NCI-H748 treated with DMSO at 0.1 percent for 48 hours (cell line): ENCODE data around the gene ATF7IP2.
"Not testable (repeated sequence)": the region's sequence is repeated elsewhere in the genome, so short reads cannot be mapped to it uniquely, and the experiment has no call there.

Source experiments
- DNase-seq: peaks from one replicate; lab custom pipeline; 2025; lab: John Stamatoyannopoulos, UW

The ATF7IP2 gene, protein sequence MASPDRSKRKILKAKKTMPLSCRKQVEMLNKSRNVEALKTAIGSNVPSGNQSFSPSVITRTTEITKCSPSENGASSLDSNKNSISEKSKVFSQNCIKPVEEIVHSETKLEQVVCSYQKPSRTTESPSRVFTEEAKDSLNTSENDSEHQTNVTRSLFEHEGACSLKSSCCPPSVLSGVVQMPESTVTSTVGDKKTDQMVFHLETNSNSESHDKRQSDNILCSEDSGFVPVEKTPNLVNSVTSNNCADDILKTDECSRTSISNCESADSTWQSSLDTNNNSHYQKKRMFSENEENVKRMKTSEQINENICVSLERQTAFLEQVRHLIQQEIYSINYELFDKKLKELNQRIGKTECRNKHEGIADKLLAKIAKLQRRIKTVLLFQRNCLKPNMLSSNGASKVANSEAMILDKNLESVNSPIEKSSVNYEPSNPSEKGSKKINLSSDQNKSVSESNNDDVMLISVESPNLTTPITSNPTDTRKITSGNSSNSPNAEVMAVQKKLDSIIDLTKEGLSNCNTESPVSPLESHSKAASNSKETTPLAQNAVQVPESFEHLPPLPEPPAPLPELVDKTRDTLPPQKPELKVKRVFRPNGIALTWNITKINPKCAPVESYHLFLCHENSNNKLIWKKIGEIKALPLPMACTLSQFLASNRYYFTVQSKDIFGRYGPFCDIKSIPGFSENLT

DNA sequence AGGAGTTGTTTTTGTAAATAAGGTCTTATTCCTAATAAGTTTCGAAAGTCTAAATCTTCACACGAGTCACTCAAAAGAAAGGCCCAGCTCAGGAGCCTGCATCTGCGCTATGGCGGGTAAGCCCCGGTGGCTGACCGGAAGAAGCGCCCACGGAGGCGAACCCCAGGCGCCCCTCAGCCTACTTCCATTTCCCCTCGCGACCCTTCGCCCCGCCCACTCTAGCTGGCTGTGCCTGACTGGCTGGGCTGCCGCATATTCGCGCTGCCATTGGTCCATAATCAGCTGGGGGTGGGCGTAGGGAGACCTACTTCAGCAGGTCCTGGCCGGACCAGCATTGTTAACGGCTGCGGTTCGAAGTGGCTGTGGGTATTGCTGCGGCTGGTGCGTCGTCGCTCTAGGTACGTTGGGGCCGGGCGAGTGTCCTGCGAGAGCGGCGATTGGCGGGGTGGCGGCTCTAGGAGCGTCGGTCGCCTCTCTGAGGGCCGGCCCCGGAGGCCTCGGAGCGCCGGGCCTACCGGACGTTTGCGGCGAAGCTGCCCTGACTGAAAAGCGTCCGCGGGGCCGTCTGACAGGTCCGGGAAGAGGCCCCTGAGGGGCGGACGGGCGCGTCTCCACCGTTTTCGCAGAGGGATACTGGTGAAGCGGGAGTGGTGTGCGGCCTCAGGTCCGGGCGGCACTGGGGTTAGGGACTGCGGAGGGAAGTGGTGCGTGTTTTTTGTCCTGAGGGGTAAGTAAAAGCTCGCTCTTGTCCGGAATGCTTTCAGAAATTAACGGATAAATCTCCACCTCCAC is at the start of gene ATF7IP2:
Gene ATF7IP2 (plus strand): TSS at position 337 of the 792 bp plus-strand sequence. CDS start 44,560 bp downstream, outside the sequence.
- DNase-seq = no peak

DNA sequence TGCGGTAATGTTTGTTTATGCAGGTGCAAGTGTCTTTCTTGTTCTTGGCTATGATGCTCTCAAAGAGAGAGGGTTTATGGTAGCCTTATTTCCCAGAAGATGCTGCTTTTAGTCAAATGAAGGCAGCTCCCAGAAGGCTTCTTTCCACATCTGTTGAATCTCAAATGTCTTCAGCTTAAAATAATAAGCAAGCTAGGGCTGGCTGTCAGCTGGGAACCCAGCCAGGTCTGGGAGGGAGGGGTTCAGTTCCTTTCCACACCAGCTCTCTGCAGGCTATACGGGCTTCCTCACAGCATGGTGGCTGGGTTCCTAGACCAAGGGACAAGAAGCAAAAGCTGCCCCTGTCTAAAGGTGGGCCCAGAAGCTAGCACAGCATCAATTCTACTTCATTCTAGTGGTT is 47.4 kb upstream of the ATF7IP2 start:
- DNase-seq = no peak

DNA sequence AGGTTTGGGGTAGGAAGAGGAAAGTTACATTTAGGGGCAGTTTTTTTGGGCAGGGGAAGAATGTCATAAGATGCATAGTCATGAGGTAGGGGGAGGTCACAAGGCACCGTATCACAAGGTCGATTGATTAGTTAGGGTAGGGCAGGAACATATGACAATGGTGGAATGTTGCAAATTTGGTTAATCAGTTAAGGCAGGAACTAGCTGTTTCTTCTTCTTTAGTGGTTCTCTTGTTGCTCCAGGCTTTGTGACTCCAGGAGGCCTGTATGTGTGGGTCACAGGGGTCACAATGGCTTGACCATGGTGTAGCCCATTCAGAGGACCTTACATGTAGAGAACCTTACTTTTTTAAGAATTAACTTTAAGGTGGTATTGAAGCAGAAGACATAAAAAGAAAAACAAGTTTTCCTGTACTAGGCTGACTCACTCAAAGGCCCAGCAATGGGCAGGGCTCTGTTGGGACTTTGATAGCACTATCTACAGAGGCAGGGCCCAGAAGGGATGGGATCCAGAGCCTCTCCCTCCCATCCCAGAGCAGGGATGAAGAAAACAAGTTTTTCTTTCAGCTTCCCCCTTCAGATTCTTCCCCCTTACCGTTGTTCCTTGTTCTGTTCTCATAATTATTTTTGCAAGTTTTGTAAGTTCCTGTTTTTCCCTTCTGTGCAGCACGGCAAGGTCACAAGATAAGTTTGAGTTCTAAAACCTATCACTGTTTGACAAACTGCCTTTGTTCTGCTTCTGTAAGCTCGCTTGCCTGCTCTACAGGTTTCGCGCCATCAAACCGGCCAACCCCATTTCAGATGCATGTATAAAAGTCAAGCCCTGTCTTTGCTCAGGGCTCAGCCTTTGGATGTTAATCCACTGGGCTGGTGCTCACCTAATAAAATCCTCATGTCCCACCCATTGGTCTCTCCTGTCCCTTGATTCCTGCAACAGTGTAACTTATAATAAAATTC is 45.8 kb upstream of the ATF7IP2 start:
- DNase-seq = no peak

DNA sequence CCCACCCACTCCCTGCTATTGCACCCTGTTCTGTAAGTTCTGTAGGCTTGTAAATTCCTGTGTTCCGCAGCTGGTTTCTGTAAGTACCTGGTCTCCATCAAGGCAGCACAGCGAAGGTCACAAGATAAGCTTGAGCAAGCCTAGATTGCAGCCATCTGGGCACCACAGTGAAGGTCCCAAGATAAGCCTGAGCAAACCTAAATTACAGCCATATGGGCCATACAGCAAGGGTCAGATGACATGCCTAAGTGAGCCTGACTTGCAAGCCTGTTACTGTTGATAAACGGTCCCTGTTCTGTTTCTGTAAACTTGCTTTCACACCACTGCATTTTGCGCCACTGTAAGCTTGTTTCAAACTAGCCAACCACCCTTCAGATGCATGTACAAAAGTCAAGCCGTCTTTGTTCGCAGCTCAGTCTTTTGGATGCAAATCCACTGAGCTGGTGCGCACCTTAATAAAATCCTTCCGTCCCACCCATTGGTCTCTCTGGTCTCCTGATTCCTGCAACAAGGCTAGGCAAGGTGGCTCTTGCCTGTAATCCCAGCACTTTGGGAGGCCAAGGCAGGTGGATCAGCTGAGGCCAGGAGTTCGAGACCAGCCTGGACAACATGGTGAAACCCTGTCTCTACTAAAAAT is 42.6 kb upstream of the ATF7IP2 start:
- no peak for DNase-seq

DNA sequence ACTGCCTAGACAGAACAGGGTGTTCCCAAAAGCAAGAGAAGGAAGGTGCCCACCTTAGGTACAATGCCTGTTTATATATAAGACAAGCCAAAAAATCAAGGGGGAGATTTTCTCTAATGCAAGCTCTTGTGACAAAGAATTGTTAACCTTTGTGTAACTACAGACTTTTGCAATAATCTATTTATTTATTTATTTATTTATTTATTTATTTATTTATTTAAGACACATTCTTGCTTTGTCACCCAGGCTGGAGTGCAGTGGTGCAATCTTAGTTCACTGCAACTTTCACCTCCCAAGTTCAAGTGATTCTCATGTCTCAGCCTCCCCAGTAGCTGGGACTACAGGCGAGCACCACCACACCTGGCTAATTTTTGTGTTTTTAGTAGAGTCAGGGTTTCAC is 41.2 kb upstream of the ATF7IP2 start:
- DNase-seq = not testable (repeated sequence)

DNA sequence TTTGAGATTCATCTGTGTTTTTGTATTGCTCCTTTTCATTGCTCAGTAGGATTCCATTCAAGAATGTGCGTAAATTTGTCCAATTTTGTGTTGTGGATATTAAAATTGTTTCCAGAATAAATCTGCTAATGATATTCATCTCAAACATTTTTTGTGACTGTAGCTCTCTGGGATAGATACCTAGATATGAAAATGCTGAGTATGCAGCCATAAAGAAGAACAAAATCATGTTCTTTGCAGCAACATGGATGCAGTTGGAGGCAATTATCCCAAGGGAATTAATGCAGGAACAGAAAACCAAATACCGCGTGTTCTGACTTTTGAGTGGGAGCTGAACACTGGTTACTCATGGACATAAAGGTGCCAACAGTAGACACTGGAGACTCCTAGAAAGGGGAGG is 40.2 kb upstream of the ATF7IP2 start:
- no peak for DNase-seq

DNA sequence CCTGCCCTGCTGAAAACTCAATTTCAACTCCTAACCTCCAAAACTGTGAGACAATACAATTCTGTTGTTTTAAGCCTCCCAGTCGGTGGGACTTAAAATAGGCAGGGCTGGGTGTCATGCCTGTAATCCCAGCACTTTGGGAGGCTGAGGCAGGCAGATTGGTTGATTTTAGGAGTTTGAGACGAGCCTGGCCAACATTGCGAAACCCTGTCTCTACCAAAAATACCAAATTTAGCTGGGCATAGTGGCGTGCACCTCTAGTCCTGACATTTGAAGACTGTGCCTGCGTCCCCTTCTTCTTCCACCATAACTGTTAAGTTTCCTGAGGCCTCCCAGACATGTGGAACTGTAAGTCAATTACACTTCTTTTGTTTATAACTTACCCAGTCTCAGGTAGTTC is 36.0 kb upstream of the ATF7IP2 start:
- DNase-seq = no peak

DNA sequence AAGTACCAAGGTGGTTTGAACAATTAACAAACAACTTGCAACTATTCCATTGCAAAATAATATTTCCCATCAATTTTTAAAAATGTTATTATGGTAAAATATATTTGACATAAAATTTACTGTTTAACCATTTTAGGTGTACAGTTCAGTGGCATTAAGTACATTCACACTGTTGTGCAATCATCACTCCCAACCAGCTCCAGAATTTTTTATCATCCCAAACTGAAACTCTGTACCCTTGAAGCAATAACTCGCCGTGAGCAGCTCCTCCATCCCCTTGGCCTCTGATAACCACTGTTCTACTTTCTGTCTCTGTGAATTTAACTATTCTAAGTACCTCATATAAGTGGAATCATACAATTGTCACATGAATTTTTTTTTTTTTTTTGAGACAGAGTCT is 33.6 kb upstream of the ATF7IP2 start:
- no peak for DNase-seq

DNA sequence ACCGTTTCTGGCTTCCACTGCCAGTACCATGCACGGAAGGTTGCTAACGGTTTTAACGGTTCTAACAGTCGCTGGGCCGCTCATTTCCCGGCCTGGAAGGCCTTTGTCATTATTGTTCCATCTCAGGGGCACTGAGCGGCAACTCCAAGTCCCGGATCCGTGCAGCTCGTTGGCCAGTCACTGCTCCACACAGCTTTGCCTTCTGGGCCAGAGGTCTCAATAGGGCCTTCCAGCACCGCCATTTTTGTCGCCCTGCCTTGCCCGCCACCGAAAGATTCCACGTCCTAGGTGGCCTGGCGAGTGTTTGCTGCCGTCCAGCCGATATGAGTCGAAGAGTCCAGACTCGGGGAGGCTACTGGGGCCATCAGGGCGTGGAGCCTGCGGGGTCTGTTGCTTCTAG is 30.3 kb upstream of the ATF7IP2 start:
- DNase-seq = no peak

DNA sequence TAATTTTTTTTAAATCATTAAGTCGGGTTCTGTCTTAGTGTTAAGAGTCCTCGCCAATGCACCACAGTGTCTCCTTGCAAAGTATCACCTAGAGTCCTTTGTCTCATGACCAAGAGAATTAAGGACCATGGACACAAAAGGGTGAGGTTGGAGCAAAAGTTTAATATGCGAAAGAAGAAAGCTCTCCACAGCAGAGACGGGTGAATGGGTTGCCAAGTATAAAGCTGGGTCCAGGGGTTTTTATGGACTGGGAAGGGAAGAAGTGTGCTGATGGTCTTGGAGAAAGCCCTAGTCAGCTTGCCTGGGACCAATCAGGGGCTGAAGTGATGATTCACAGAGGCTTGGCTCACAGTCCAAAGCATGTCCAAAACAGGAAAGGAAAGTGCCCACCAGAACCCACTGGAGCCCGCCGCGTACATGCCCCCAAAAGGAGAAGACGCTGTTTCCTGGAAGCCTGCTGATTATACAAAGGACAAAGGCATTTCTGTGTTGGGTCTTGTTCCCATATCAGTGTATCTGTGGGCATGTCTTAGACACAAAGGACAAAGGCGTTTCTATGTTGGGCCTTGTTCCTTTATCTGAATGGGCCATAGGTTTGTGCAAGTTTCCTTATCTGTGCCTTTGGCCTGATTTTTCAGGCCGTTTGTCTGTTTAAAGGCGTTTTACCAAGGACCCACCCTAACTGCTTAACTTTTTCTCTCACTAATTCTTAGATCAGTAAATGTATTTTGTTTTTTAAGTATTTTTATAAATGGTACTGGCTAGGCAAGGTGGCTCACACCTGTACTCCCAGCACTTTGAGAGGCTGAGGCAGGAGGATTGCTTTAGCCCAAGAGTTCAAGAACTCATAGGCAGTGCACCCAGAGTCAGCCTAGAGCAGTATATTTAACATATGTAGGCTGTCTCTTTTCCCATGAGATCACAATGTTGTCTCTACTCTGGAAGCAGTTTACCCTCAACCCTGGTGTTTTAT is 28.7 kb upstream of the ATF7IP2 start:
- DNase-seq = no peak

DNA sequence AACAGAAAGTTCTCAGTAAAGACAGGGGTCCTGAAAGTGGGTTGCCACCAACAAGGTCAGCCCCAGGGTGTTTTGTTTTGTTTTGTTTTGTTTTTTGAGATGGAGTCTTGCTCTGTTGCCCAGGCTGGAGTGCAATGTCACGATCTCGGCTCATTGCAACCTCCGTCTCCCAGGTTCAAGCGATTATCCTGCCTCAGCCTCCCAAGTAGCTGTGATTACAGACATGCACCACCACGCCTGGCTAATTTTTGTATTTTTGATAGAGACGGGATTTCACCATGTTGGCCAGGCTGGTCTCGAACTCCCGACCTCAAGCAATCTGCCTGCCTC is 24.1 kb upstream of the ATF7IP2 start:
- DNase-seq = not testable (repeated sequence)

DNA sequence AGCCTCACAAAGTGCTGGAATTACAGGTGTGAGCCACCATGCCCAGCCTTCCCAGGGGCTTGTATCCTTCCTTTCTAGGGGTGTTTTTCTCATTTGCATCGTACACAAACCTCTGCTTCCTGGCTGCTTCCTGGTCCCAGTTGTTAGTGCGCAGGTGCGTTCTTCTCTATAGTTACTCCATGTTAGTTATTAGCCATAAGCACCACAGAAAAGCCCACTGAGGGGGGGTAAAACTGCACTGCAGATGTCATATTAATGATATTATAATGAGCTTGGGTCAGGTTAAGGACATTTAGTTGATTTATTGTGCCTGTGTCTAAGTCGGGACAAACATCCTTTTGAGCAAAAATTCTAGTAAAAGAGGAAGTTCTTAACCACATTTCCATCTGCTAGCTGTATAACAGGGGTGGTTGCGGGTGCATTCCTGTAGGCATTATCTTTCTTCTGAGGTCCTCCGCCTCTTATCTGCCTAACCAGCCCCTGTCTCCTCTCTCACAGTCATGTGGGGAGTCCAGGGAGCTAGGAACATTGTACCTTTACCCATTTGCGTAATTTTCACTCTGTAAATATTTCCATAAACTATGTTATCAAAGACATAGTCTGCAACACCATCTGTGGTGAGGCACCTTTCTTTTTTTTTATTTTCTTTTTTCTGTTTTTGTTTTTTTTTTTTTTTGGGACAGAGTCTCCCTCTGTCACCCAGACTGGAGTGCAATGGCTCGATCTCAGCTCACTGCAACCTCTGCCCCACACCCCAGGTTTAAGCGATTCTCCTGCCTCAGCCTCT is 23.6 kb upstream of the ATF7IP2 start:
- no peak for DNase-seq

DNA sequence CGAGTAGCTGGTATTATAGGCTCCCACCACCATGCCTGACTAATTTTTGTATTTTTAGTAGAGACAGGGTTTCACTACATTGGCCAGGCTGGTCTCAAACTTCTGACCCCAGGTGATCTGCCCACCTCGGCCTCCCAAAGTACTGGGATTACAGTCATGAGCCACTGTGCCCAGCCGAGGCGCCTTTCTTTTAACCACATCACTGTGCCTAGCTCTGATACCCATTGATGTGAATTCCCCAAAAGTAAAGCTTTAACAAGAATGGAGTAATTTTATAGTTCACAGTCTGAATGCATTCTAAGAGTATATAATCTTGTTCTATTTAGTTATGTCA is 23.0 kb upstream of the ATF7IP2 start:
- not testable (repeated sequence) for DNase-seq

DNA sequence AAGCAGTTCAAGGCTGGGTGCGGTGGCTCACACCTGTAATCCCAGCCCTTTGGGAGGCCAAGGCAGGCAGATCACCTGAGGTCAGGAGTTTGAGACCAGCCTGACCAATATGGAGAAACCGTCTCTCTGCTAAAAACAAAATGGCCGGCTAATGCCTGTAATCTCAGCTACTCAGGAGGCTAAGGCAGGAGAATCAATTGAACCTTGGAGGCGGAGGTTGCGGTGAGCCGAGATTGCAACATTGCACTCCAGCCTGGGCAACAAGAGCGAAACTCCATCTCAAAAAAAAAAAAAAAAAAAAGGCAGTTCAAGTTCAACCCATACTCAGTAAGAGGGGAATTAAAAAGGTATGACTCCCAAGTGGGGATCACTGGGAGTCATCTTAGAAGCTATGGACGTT is 19.2 kb upstream of the ATF7IP2 start:
- DNase-seq = not testable (repeated sequence)

DNA sequence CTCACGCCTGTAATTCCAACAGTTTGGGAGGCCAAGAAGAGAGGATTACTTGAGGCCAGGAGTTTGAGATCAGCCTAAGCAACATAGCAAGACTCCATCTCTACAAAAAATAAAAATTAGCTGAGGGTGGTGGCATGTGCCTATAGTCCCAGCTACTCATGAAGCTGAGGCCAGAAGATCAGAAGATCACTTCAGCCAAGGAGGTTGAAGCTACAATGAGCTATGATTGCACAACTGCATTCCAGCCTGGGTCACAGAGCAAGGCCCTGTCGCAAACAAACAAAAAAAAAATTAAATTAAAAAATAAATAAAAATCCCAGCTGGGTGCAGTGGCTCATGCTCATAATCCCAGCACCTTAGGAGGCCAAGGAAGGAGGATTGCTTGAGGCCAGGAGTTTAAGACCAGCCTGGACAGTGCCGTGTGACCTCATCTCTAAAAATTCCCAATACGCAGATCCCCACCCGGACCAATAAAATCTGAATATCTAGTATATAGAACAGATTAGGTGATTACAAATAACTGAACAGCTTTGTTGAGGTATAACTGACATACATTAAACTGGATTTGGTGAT is 18.2 kb upstream of the ATF7IP2 start:
- no peak for DNase-seq

DNA sequence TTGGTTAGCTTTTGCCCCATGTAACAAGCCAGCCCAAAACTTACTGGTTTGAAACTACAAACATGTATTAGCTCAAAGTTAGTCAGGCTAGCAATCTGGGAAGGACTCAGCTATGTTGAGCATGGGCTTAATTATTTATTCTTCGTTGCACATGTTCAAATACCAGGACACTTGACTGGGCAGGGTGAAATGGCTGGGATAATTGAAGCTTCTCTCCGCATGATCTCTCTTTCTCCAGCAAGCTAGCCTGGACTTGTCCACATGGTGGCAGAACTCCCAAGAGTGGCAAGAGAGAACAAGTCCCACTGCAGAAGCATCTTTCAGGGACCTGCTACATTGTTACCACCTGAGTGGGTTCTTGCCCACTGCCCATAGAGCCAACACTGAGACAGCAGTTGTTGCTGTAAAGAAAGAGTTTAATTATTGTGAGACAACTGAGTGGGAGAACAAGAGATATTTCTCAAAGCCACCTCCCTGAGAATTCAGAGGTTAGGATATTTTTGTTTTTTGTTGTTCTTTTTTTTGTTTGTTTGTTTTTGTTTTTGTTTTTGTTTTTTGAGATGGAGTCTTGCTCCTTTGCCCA is 16.8 kb upstream of the ATF7IP2 start:
- DNase-seq = no peak

DNA sequence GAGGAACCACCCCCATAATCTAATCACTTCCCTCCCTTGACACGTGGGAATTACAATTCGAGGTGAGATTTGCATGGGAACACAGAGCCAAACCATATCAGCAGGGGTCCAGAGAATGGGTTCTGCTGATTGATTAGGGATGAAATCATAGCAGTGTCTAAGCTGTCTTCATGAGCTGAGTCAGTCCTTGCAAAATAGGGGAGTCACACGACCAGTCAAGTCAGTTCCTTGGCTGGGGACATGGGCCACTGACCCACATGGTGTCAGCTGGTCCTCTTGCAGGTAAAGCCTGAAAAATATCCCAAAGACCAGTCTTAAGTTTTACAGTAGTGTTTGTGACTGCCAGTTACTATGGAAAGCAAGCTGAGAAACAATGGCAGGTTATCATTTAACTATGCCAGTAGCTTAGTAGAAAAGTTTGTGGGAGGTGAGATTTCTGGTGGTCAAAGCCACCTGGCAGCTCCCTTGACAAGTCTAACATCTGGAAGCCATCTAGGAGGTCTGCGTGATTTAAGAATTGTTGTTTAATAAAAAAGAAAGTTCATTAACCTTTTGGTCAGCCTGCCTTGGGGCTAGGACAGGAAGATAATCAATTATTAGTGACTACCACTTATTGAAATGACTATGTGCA is 15.7 kb upstream of the ATF7IP2 start:
- no peak for DNase-seq

DNA sequence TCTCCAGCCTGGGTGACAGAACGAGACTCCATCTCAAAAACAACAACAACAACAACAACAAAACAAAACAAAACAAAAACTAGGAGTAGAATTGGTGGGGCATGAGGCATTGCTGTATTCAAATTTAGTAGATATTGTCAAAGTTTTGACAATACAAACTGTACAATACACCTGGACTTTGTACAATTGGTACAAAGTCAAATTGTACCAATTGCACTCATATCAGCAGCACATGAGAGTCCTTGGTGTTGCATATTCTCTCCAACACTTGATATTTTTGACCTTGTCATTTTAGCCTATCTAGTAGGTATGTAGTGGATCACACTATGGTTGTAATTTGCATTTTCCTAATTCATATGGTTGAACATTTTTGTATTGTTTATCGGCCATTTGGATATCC is 14.3 kb upstream of the ATF7IP2 start:
- no peak for DNase-seq
